OCI-LY1 (cell line): ENCODE measurements around the gene HEY2.
"Not testable (repeated sequence)": the region's sequence is repeated elsewhere in the genome, so short reads cannot be mapped to it uniquely, and the experiment has no call there.

Experiments
- H2AFZ ChIP-seq: fragments of 200-600 bp; sonication (generic), shearing (Covaris generic); 2 replicates; pipeline ENCODE4 v1.6.0; 2014; ENCODE audit warnings: antibody characterized with exemption, mild to moderate bottlenecking, low read length
- H3F3A ChIP-seq: fragments of 200-600 bp; sonication (generic), shearing (Covaris generic); 2 replicates; pipeline ENCODE4 v1.6.0; 2014; ENCODE audit warnings: mild to moderate bottlenecking, antibody characterized with exemption, low read length, moderate library complexity; ENCODE audit not compliant: insufficient read depth
- H3K27ac ChIP-seq: fragments of 200-600 bp; sonication (generic); 2 replicates; pipeline ENCODE4 v1.5.1; 2014; ENCODE audit warnings: low read length, mixed run types, mild to moderate bottlenecking, low read depth; ENCODE audit not compliant: poor library complexity, severe bottlenecking
- H3K27me3 ChIP-seq: fragments of 200-600 bp; sonication (generic); 2 replicates; pipeline ENCODE4 v1.6.0; 2014; ENCODE audit warnings: antibody characterized with exemption, mild to moderate bottlenecking, low read length, moderate library complexity; ENCODE audit not compliant: insufficient read depth
- H3K36me3 ChIP-seq: fragments of 200-600 bp; sonication (generic); 2 replicates; pipeline ENCODE4 v1.6.1; 2014; ENCODE audit warnings: mild to moderate bottlenecking, antibody characterized with exemption, low read length, moderate library complexity, mixed read lengths; ENCODE audit not compliant: insufficient read depth
- H3K4me1 ChIP-seq: fragments of 200-600 bp; sonication (generic); 2 replicates; pipeline ENCODE4 v1.5.1; 2014; ENCODE audit warnings: mild to moderate bottlenecking, low read length, moderate library complexity; ENCODE audit not compliant: insufficient read depth, severe bottlenecking
- H3K4me2 ChIP-seq: fragments of 200-600 bp; sonication (generic), shearing (Covaris generic); 2 replicates; pipeline ENCODE4 v1.6.1; 2014; ENCODE audit warnings: low read length
- H3K4me3 ChIP-seq: fragments of 200-600 bp; sonication (generic); 2 replicates; pipeline ENCODE4 v1.5.1; 2014; ENCODE audit warnings: low read length, low read depth, mild to moderate bottlenecking, mixed read lengths; ENCODE audit not compliant: poor library complexity, severe bottlenecking
- H3K79me2 ChIP-seq: fragments of 200-600 bp; shearing (Covaris generic); 2 replicates; pipeline ENCODE4 v1.6.1; 2016; ENCODE audit warnings: mixed run types, low read length, mixed read lengths; ENCODE audit not compliant: insufficient read depth
- H3K9ac ChIP-seq: fragments of 200-600 bp; sonication (generic), shearing (Covaris generic); 2 replicates; pipeline ENCODE4 v1.6.1; 2014; ENCODE audit warnings: mild to moderate bottlenecking, low read length, mixed read lengths
- H3K9me2 ChIP-seq: fragments of 200-600 bp; sonication (generic), shearing (Covaris generic); 2 replicates; pipeline ENCODE4 v1.6.1; 2014; ENCODE audit warnings: low read depth, mild to moderate bottlenecking, low read length, mixed read lengths
- H3K9me3 ChIP-seq: fragments of 200-600 bp; shearing (Covaris generic); 2 replicates; pipeline ENCODE4 v1.6.1; 2014; ENCODE audit warnings: low read length, mixed read lengths
- H4K20me1 ChIP-seq: fragments of 200-600 bp; sonication (generic), shearing (Covaris generic); 2 replicates; pipeline ENCODE4 v1.6.0; 2016; ENCODE audit warnings: mild to moderate bottlenecking, low read length; ENCODE audit not compliant: insufficient read depth
- EZH2 ChIP-seq: fragments of 200-600 bp; sonication (generic), shearing (Covaris generic); IDR thresholded peaks from 2 replicates; pipeline ENCODE4 v1.8.0; 2017; ENCODE audit warnings: borderline replicate concordance, mixed run types, mild to moderate bottlenecking, antibody characterized with exemption, low read length, moderate library complexity, mixed read lengths
- TF ChIP-seq, protein P1 (sequence below): fragments of 200-600 bp; sonication (generic), shearing (Covaris generic); IDR thresholded peaks from 2 replicates; pipeline ENCODE4 v1.5.1; 2017; ENCODE audit warnings: mild to moderate bottlenecking, antibody characterized with exemption, low read length, moderate library complexity, mixed read lengths

The HEY2 gene

GRCh38 chr6:125749173-125749864, at the start of gene HEY2:
Gene HEY2 (plus strand): TSS chr6:125749632. CDS start chr6:125749777, 145 bp downstream.
- H3K27ac ChIP-seq, result peak within 1 kb of the TSS; percentile 98

DNA sequence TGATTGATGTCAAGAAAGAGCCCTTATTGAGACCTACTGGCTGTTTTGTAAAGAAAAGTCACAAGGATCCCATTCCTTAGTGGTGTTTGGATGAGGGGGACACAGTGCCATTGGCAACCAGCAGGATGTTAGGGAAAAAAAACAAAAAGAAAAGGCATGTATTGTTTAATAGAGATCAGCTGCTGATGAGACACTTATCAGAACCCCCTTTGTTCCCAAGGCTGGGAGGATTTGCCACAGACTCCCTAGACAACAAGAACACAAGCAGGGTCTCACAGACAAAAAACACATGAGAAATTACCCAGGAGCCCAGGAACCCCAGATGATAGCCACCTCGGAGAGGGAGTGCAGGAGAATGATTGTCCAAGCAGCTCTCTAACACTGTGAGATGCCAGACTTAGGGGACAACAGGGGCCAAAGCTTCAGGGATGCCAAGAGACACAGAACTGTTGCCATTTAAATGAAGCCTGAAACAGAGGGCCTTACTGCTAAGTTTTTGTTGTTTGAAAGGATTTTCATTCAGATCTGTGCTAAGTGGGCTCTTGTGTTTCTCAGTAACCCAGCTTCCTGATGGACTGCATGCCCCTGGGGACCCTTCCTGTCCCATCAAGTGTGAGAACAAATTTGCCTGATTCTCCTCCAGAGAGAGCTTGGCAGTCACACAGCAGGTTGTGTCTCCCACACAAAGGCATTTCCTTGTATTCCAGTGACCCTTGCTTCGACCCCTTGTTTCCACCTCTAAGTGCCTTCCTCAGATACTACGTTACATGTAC, 48.7 kb upstream of the HEY2 start:
- peaks cover 34% of the 10 kb centered on the region for H3K4me1 ChIP-seq
- peak overlapping the region; percentile 69 for H3K27ac ChIP-seq
- H3K27me3 ChIP-seq, result no peaks in the 10 kb centered on the region
- H3K9ac ChIP-seq, result no peak overlapping the region; the same call in 1 of the 2 replicates
- H2AFZ ChIP-seq, result no peak overlapping the region
- H3K79me2 ChIP-seq, result no peaks in the 10 kb centered on the region
- TF ChIP-seq EZH2, result no peak
- H3K4me3 ChIP-seq, result no peak overlapping the region
- no peaks in the 10 kb centered on the region for H4K20me1 ChIP-seq
- H3K9me2 ChIP-seq, result no peaks in the 10 kb centered on the region
- peaks cover 8% of the 10 kb centered on the region for H3K9me3 ChIP-seq
- no peak overlapping the region for H3K4me2 ChIP-seq
- H3F3A ChIP-seq, result no peaks in the 10 kb centered on the region
- H3K36me3 ChIP-seq, result peaks cover 3% of the 10 kb centered on the region; the same call in 1 of the 2 replicates

More at GRCh38 chr6:125749173-125749864, at the start of gene HEY2:
- Histone ChIP-seq H2AFZ (no peak within 1 kb of the TSS), H4K20me1 (no peaks in the 10 kb centered on the region), H3K4me1 (peaks cover 73% of the 10 kb centered on the region), H3K36me3 (peaks cover 19% of the 10 kb centered on the region; the same call in 1 of the 2 replicates), H3K27me3 (no peaks in the 10 kb centered on the region), H3K9me3 (no peaks in the 10 kb centered on the region), H3K79me2 (peaks cover 18% of the 10 kb centered on the region), H3F3A (peaks cover 4% of the 10 kb centered on the region; the same call in 1 of the 2 replicates), H3K9ac (peak within 1 kb of the TSS; percentile 96), H3K4me2 (peak within 1 kb of the TSS; percentile 92), H3K9me2 (no peaks in the 10 kb centered on the region), H3K4me3 (peak within 1 kb of the TSS; percentile 72)
- TF ChIP-seq, protein P1, sequence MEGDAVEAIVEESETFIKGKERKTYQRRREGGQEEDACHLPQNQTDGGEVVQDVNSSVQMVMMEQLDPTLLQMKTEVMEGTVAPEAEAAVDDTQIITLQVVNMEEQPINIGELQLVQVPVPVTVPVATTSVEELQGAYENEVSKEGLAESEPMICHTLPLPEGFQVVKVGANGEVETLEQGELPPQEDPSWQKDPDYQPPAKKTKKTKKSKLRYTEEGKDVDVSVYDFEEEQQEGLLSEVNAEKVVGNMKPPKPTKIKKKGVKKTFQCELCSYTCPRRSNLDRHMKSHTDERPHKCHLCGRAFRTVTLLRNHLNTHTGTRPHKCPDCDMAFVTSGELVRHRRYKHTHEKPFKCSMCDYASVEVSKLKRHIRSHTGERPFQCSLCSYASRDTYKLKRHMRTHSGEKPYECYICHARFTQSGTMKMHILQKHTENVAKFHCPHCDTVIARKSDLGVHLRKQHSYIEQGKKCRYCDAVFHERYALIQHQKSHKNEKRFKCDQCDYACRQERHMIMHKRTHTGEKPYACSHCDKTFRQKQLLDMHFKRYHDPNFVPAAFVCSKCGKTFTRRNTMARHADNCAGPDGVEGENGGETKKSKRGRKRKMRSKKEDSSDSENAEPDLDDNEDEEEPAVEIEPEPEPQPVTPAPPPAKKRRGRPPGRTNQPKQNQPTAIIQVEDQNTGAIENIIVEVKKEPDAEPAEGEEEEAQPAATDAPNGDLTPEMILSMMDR, result no peak
- no peak for TF ChIP-seq EZH2

DNA sequence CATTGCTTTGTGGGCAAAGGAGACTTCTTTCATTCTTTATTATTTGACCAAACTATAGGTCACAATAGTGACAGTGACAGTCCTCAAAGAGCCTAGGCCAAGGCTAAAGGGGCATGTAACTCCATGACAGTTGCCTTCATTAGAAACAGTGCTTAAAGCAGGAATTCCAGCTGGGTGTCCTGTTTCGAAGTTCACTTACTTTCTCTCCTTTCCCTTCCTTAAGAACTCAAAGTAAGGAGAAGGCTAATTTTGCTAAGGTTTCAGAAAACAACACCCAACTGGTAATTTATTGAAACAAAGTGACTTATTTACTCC, 48.1 kb upstream of the HEY2 start:
- H2AFZ ChIP-seq, result no peak overlapping the region
- peak overlapping the region; percentile 69 for H3K27ac ChIP-seq
- H3K4me1 ChIP-seq, result peaks cover 34% of the 10 kb centered on the region
- H3K9me2 ChIP-seq, result no peaks in the 10 kb centered on the region
- peaks cover 8% of the 10 kb centered on the region for H3K9me3 ChIP-seq
- H3K9ac ChIP-seq, result no peak overlapping the region
- H3F3A ChIP-seq, result no peaks in the 10 kb centered on the region
- no peaks in the 10 kb centered on the region for H3K27me3 ChIP-seq
- H3K4me2 ChIP-seq, result no peak overlapping the region
- H3K79me2 ChIP-seq, result no peaks in the 10 kb centered on the region
- TF ChIP-seq EZH2, result no peak
- TF ChIP-seq, protein P1, result no peak
- H3K36me3 ChIP-seq, result peaks cover 3% of the 10 kb centered on the region; the same call in 1 of the 2 replicates
- no peaks in the 10 kb centered on the region for H4K20me1 ChIP-seq
- H3K4me3 ChIP-seq, result no peak overlapping the region

DNA sequence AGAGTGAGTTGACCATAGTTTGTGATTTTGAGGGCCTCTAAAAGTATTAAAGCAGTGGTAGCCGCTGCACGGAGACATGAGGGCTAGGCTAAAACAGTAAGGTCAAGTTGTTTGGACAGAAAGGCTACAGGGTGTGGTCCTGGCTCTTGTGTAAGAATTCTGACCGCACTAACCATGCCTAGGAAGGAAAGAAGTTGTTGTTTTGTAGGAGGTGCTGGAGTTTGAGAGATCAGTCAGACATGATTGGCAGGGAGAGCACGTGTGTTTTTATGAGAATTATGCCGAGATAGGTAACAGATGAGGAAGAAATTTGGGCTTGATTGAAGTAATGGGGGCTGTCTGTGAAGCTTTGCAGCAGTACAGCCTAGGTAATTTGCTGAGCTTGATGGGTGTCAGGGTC, 45.5 kb upstream of the HEY2 start:
- not testable (repeated sequence) for H3K4me2 ChIP-seq, H3K79me2 ChIP-seq, H3K4me3 ChIP-seq, H3F3A ChIP-seq, H3K9me2 ChIP-seq, H3K36me3 ChIP-seq, H3K27me3 ChIP-seq, H4K20me1 ChIP-seq, H3K9me3 ChIP-seq, H2AFZ ChIP-seq, H3K27ac ChIP-seq, H3K9ac ChIP-seq
- H3K4me1 ChIP-seq, result peaks cover 28% of the 10 kb centered on the region
